ENCODE results near the gene RASGRP1.
A peak's percentile ranks its signal among the peaks of the same experiment; 100 is the strongest.

Gene RASGRP1

GRCh38 chr15:38503496-38503895 is 61.1 kb downstream of the RASGRP1 start:
- no peak for DNase-seq

GRCh38 chr15:38499651-38500050 is 65.0 kb downstream of the RASGRP1 start:
- no peak for DNase-seq

- no peak for DNase-seq
These were observed 68.5 kb downstream of the RASGRP1 start for GRCh38 chr15:38496151-38496550.

- no peak for DNase-seq
These were observed 74.2 kb downstream of the RASGRP1 start for GRCh38 chr15:38490242-38490922.

- no peak for DNase-seq
These were observed 77.2 kb downstream of the RASGRP1 start for GRCh38 chr15:38487378-38487777.

GRCh38 chr15:38486936-38487335 is 77.7 kb downstream of the RASGRP1 start:
- no peak for DNase-seq

GRCh38 chr15:38482572-38482971 is 82.0 kb downstream of the RASGRP1 start:
- DNase-seq, result no peak

GRCh38 chr15:38481761-38482160 is 82.9 kb downstream of the RASGRP1 start:
- no peak for DNase-seq

- DNase-seq, result no peak
These were observed 83.5 kb downstream of the RASGRP1 start for GRCh38 chr15:38481113-38481512.

- DNase-seq, result no peak
These were observed 84.9 kb downstream of the RASGRP1 start for GRCh38 chr15:38479756-38480155.

- DNase-seq, result no peak
These were observed 85.3 kb downstream of the RASGRP1 start for GRCh38 chr15:38479266-38479665.

GRCh38 chr15:38477637-38478036 is 87.0 kb downstream of the RASGRP1 start:
- DNase-seq, result no peak

GRCh38 chr15:38476120-38476519 is 88.5 kb downstream of the RASGRP1 start:
- DNase-seq, result no peak

- DNase-seq, result no peak
These were observed 89.3 kb downstream of the RASGRP1 start for GRCh38 chr15:38475361-38475760.

GRCh38 chr15:38474155-38474757 is 90.4 kb downstream of the RASGRP1 start:
- DNase-seq, result peak; percentile 35

- DNase-seq, result no peak
These were observed 92.6 kb downstream of the RASGRP1 start for GRCh38 chr15:38471974-38472373.

- no peak for DNase-seq
These were observed 93.8 kb downstream of the RASGRP1 start for GRCh38 chr15:38470816-38471215.

- DNase-seq, result no peak
These were observed 99.9 kb downstream of the RASGRP1 start for GRCh38 chr15:38464675-38465074.

- DNase-seq, result no peak
These were observed 100.7 kb downstream of the RASGRP1 start for GRCh38 chr15:38463893-38464292.

- no peak for DNase-seq
These were observed 103.4 kb downstream of the RASGRP1 start for GRCh38 chr15:38461066-38461833.

- no peak for DNase-seq
These were observed 104.1 kb downstream of the RASGRP1 start for GRCh38 chr15:38460543-38460942.

GRCh38 chr15:38459480-38459879 is 105.1 kb downstream of the RASGRP1 start:
- DNase-seq, result no peak

GRCh38 chr15:38458646-38459045 is 106.0 kb downstream of the RASGRP1 start:
- no peak for DNase-seq

- DNase-seq, result no peak
These were observed 109.5 kb downstream of the RASGRP1 start for GRCh38 chr15:38455092-38455491.
